GM12864 (cell line): ENCODE results near the gene CLASRP.

Source experiments
- DNase-seq: peaks from one replicate; pipeline ENCODE4 v3.0.0-alpha.2; 2011; ENCODE audit warnings: low read depth
- H3K4me3 ChIP-seq: 2 replicates; pipeline ENCODE4 v1.5.1; 2011; ENCODE audit warnings: mild to moderate bottlenecking, low read depth, low read length, control low read depth
- CTCF ChIP-seq: IDR thresholded peaks from 2 replicates; pipeline ENCODE4 v1.5.1; 2011; ENCODE audit warnings: low read depth, mild to moderate bottlenecking, moderate library complexity, low read length, control low read depth, inconsistent platforms; ENCODE audit errors: missing control alignments

Gene CLASRP

GRCh38 chr19:45038931-45039893 lies at the start of gene CLASRP:
CLASRP (plus strand) TSS chr19:45039045; CDS start chr19:45040213, 1,168 bp downstream.
- TF ChIP-seq CTCF = no peak
- DNase-seq = no peak
- peak within 1 kb of the TSS; percentile 61 for H3K4me3 ChIP-seq

- no peak overlapping the region for H3K4me3 ChIP-seq
- no peak for DNase-seq
- no peak for TF ChIP-seq CTCF
Measured at GRCh38 chr19:44990459-44990858, 48.4 kb upstream of the CLASRP start.

- no peak for TF ChIP-seq CTCF
Measured at GRCh38 chr19:44990966-44991365, 47.9 kb upstream of the CLASRP start.

GRCh38 chr19:44992336-44993163 lies 46.3 kb upstream of the CLASRP start:
- TF ChIP-seq CTCF = no peak
- no peak overlapping the region for H3K4me3 ChIP-seq
- no peak for DNase-seq

More at GRCh38 chr19:44990966-44991365, 47.9 kb upstream of the CLASRP start:
- no peak for DNase-seq
- H3K4me3 ChIP-seq = no peak overlapping the region

- no peak overlapping the region for H3K4me3 ChIP-seq
- no peak for TF ChIP-seq CTCF
- no peak for DNase-seq
Measured at GRCh38 chr19:44993526-44993925, 45.3 kb upstream of the CLASRP start.

- TF ChIP-seq CTCF = no peak
- DNase-seq = no peak
- H3K4me3 ChIP-seq = no peak overlapping the region
Measured at GRCh38 chr19:44993926-44994537, 44.8 kb upstream of the CLASRP start.
